Ammon's horn (tissue), 1 donor: ENCODE results near the gene SH3BGRL3.
"Not testable (repeated sequence)": the region's sequence is repeated elsewhere in the genome, so short reads cannot be mapped to it uniquely, and the experiment has no call there.

Experiments
- DNase-seq: peaks from one replicate; pipeline ENCODE4 v3.0.0-alpha.2; 2016; ENCODE audit warnings: low spot score

SH3BGRL3 gene

DNA sequence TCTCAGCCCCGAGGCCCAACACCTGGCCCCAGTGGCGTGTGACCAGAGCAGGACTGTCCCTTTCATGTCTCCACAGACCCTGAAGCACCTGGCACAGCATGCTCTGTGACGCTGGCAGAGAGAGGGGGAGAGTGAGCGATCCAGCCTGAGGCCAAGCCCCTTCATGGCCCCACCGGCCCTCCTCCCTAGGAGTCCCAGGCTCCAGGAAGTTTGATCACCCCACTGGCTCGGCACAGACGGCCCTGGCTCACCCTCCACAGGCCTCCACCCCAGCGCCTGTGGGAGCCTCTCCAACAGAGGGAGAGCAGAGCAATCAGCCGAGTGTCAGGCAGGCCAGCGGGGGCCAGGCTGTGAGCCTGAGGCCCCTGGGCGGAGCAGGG is 11.0 kb downstream of the SH3BGRL3 start:
- DNase-seq, result no peak

GRCh38 chr1:26291433-26291832 is 11.5 kb downstream of the SH3BGRL3 start:
- DNase-seq, result no peak

GRCh38 chr1:26291939-26292338 is 12.1 kb downstream of the SH3BGRL3 start:
- no peak for DNase-seq

GRCh38 chr1:26292735-26293134 is 12.8 kb downstream of the SH3BGRL3 start:
- DNase-seq, result not testable (repeated sequence)

DNA sequence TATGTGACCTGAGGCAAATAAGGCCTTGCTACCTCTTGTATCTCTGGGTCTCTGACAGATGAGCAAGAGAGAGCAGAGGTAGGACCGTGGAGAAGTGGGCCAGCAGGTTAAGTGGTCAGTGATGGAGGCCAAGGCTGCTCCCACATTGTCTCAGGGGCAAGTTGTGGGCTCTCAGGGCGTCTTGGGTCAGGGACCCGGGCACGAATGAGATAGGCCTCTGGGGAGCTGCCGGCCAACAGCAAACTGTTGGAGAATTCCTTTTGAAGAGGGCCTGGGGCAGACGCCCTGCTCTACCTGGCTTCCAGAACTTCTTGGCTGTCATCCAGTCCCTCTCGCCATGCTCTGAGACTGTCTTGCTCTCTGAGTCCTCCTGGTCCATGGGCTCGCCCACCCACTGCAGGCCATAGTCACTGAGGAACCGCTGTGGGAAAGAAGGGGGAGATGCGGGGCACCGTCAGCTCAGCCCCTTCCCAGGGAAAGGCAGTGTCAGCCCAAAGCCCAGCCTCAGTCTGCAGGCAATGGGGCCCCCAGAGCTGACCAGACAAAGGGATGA is 14.1 kb downstream of the SH3BGRL3 start:
- DNase-seq, result no peak

DNA sequence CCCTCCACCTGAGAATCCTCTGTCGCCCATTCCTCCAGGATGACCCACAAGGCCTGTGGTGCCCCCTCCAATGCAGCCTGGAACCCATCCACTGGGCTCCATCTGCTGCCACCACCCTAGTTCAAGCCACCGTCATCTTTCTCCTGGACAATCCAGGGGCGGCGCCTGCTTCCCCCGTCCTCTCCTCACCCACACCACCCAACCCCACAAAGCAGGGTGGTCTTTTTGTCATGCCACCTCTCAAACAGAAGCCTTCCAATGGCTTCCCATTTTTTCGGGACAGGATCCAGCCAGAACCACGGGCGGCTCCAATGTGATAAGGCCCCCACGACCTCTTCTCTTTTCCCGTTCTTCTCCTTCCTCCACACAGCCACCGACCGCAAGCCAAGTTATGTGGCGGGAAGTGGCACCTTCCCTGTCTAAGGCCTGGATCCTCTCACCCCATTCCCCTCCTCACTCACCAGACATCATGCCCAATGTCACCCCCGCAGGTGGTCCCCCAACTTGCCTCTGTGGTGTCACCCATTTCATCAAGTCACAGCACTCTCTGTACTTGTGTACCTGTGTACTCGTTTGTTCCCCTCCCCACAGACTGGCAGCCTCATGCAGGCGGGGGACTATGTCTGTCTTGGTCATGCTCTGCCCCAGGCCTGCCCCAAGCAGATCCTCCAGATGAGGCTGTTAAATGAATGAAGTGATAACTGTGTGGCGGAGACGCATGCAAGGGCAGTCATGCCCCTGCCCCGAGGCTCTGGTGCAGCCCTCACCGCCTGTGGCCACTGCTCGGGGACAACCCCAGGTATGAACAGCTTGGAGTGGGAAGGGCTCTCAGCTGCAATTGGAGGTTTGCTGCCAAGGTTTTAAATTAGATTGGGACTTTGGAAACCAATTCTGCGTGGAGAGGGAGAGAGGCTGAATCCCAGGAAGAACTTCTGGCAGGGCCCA is 15.6 kb downstream of the SH3BGRL3 start:
- DNase-seq, result no peak

GRCh38 chr1:26296340-26297056 is 16.6 kb downstream of the SH3BGRL3 start:
- DNase-seq, result no peak

GRCh38 chr1:26297057-26297790 is 17.3 kb downstream of the SH3BGRL3 start:
- DNase-seq, result no peak

DNA sequence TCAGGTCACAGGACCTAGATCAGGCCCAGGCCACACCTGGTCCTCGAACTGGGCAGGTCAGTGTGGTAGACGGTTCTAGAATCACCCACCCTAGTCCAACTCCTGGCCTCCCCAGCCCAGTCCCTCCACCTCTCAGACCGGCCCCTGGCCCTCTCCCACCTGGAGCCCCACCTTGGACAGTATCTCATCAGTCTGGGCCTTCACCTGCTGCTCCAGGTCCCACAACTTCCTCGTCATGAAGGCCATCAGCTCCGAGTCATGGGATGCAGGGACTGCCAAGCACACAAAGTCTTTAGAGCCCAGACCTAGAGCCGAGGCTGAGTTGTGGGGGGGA is 17.9 kb downstream of the SH3BGRL3 start:
- DNase-seq, result no peak

- no peak for DNase-seq
Observed at GRCh38 chr1:26300578-26301275, 20.8 kb downstream of the SH3BGRL3 start.

- DNase-seq, result no peak
Observed at GRCh38 chr1:26302733-26303405, 23.0 kb downstream of the SH3BGRL3 start.

GRCh38 chr1:26305667-26306289 is 25.9 kb downstream of the SH3BGRL3 start:
- DNase-seq, result no peak

GRCh38 chr1:26306290-26307229 is 26.7 kb downstream of the SH3BGRL3 start, which contains the start of gene UBXN11:
Gene UBXN11, minus strand, starts transcription at chr1:26306636. Its CDS starts 3,753 bp downstream, at chr1:26302883.
- peak; percentile 95 for DNase-seq

GRCh38 chr1:26307363-26307781 is 27.5 kb downstream of the SH3BGRL3 start:
- no peak for DNase-seq

DNA sequence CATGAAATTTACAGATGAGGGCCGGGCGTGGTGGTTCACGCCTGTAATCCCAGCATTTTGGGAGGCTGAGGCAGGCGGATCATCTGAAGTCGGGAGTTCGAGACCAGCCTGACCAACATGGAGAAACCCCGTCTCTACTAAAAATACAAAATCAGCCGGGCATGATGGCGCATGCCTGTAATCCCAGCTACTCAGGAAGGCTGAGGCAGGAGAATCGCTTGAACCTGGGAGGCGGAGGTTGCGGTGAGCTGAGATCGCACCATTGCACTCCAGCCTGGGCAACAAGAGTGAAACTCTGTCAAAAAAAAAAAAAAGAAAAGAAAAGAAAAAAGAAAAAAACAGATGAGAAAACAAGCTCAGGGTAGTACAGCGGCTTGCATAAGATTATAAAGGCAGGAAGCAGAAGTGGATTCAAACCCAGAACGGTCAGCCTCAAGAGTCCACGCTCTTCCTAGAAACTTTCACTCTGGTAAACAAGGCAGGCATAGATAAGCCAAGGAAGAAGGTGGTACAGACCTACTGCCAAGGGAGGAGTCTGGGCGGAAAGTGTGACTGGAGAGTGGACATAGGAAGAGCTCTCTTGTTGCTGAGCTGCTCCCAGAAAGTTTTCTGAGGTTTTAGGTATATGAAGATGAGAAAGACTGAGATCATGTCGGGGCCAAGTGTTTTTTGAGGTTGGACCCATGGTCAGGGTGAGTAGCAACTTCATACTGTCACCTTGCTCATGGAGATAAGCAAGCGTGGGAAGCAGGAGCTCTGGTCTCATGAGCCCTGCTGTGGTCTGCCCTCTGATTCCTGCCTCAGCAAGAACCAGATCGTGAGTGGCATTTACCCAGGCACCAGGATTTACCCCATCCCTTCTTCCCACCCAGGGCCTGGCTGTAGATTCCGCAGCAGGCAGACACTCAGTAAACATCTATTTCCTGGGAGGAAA is 28.3 kb downstream of the SH3BGRL3 start:
- not testable (repeated sequence) for DNase-seq

- no peak for DNase-seq
Observed at GRCh38 chr1:26314501-26314900, 34.6 kb downstream of the SH3BGRL3 start.

GRCh38 chr1:26315874-26316850 is 36.3 kb downstream of the SH3BGRL3 start:
- no peak for DNase-seq
